PC-9 (cell line): ENCODE measurements around the gene DRD2. TPM values are rescaled to one million over a fixed set of nuclear protein-coding genes. Genes with fewer than 3 reads are reported as not detected.

ENCODE experiments used
- BruUV-seq: library from RNA; stranded (reverse); fragments of 400-500 nt; replicated peaks from 2 replicates; lab custom pipeline; 2021; lab: Mats Ljungman, UMichigan
- CTCF ChIA-PET: fragments of 300-600 bp; sonication (Branson Sonifier 250); formaldehyde crosslinking; loops from one replicate; lab custom pipeline; 2022; ENCODE audit warnings: antibody characterized with exemption; lab: Charles Lee
- POLR2A ChIA-PET: fragments of 300-600 bp; sonication (Branson Sonifier 250); formaldehyde crosslinking; loops from one replicate; lab custom pipeline; 2022; ENCODE audit warnings: antibody characterized with exemption; ENCODE audit not compliant: unreplicated experiment; lab: Charles Lee
- DNase-seq, 2 experiments: peaks; one replicate each; pipeline versions ENCODE4 v3.0.0 to v3.0.0-alpha.2; 2015 to 2022; ENCODE audit warnings: mixed read lengths in 1 of 2
- H2AFZ ChIP-seq: fragments of 200-600 bp; sonication (generic); 2 replicates; pipeline ENCODE4 v1.8.1; 2017; ENCODE audit warnings: antibody characterized with exemption
- H3F3A ChIP-seq: fragments of 200-600 bp; sonication (generic); 2 replicates; pipeline ENCODE4 v1.8.1; 2017; ENCODE audit warnings: antibody characterized with exemption, mild to moderate bottlenecking, low read depth; ENCODE audit not compliant: insufficient read depth
- H3K27ac ChIP-seq: fragments of 200-600 bp; sonication (generic); 2 replicates; pipeline ENCODE4 v1.6.1; 2016; ENCODE audit warnings: mixed run types
- H3K27me3 ChIP-seq: fragments of 200-600 bp; sonication (generic); 2 replicates; pipeline ENCODE4 v1.6.1; 2016; ENCODE audit warnings: low read depth, mixed run types; ENCODE audit not compliant: insufficient read depth
- H3K36me3 ChIP-seq: fragments of 200-600 bp; sonication (generic); 2 replicates; pipeline ENCODE4 v1.6.1; 2016; ENCODE audit warnings: low read depth, mixed run types
- H3K4me1 ChIP-seq: fragments of 200-600 bp; sonication (generic); replicated peaks from 2 replicates; pipeline ENCODE4 v1.6.1; 2016; ENCODE audit warnings: mixed run types; ENCODE audit not compliant: insufficient read depth
- H3K4me2 ChIP-seq: fragments of 200-600 bp; sonication (generic); 2 replicates; pipeline ENCODE4 v1.6.1; 2017; ENCODE audit warnings: mixed run types
- H3K4me3 ChIP-seq: fragments of 200-600 bp; sonication (generic); 2 replicates; pipeline ENCODE4 v1.6.1; 2016; ENCODE audit warnings: mixed run types
- H3K79me2 ChIP-seq: fragments of 200-600 bp; sonication (generic); 2 replicates; pipeline ENCODE4 v1.6.1; 2017; ENCODE audit warnings: low read depth, mixed run types
- H3K9me2 ChIP-seq: fragments of 200-600 bp; sonication (generic); 2 replicates; pipeline ENCODE4 v1.8.1; 2017; ENCODE audit warnings: mild to moderate bottlenecking; ENCODE audit not compliant: insufficient read depth
- H3K9me3 ChIP-seq: fragments of 200-600 bp; sonication (generic); 2 replicates; pipeline ENCODE4 v1.8.1; 2016; ENCODE audit warnings: low read depth; ENCODE audit not compliant: insufficient read depth
- H4K20me1 ChIP-seq: fragments of 200-600 bp; sonication (generic); 2 replicates; pipeline ENCODE4 v1.8.1; 2017; ENCODE audit not compliant: insufficient read depth
- CTCF ChIP-seq: fragments of 200-600 bp; sonication (generic); conservative IDR thresholded peaks from 2 replicates; pipeline ENCODE4 v1.6.1; 2017; ENCODE audit warnings: mixed run types, antibody characterized with exemption, mild to moderate bottlenecking, moderate library complexity
- EZH2 ChIP-seq: fragments of 200-600 bp; sonication (generic); IDR thresholded peaks from 2 replicates; pipeline ENCODE4 v1.8.0; 2017; ENCODE audit warnings: antibody characterized with exemption, low read depth
- intact Hi-C: fragments of 100-400 bp; cut with micrococcal nuclease; formaldehyde crosslinking; loops from one replicate; pipeline ENCODE4 v1.10.0; 2022; ENCODE audit not compliant: unreplicated experiment
- total RNA-seq: library from RNA; stranded (reverse); gene quantifications from 2 replicates; pipeline ENCODE4 v1.2.3, GENCODE V29; 2021

DRD2 gene
- total RNA-seq, 1 experiment from 2014 or later, result not detected

DNA sequence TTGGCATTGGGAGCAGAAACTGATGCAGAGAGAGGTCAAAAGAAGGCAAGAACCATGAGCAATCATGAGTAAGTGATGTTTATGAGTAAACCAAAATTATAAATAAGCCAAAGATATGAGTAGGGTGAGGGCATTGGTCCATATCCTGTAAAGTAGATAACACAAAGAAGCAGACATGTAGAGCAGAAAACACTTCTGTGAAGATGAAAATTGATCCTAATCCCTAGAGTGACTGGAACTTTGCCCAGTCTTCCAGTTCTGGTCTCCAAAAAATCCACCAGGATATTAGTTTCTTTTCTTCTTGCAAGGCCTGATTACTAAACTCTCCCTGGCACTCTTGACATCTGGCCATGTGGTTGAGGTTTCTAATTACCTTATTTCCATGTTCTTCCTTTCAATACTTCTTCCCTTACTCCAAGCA, 13.7 kb upstream of the DRD2 start:
- Histone ChIP-seq H3K27ac (no peak overlapping the region), H3K4me1 (no peaks in the 10 kb centered on the region), H2AFZ (no peak overlapping the region), H3K4me2 (no peak overlapping the region), H4K20me1 (0 out of 2 replicates have a peak, but pooled peaks cover 6% of the 10 kb centered on the region), H3F3A (no peaks in the 10 kb centered on the region), H3K36me3 (no peaks in the 10 kb centered on the region), H3K9me2 (no peaks in the 10 kb centered on the region), H3K4me3 (no peak overlapping the region), H3K79me2 (no peaks in the 10 kb centered on the region), H3K9me3 (no peaks in the 10 kb centered on the region), H3K27me3 (peaks cover 4% of the 10 kb centered on the region; the same call in 1 of the 2 replicates)
- intact Hi-C loops, result no loop called here
- DNase-seq, result no peak
- CTCF ChIA-PET, result no interaction called here
- TF ChIP-seq CTCF, result no peak
- TF ChIP-seq EZH2, result no peak
- no TSS peak for BruUV-seq
- POLR2A ChIA-PET, result no interaction called here

- Histone ChIP-seq H3K4me1 (no peaks in the 10 kb centered on the region), H3F3A (no peaks in the 10 kb centered on the region), H3K9me2 (no peaks in the 10 kb centered on the region), H3K4me2 (no peak overlapping the region), H3K9me3 (no peaks in the 10 kb centered on the region), H4K20me1 (no peaks in the 10 kb centered on the region), H3K4me3 (no peak overlapping the region), H3K36me3 (no peaks in the 10 kb centered on the region), H3K27ac (no peak overlapping the region), H2AFZ (no peak overlapping the region), H3K79me2 (no peaks in the 10 kb centered on the region), H3K27me3 (peaks cover 9% of the 10 kb centered on the region)
- TF ChIP-seq EZH2, result no peak
- TF ChIP-seq CTCF, result no peak
- no TSS peak for BruUV-seq
- no peak for DNase-seq
- POLR2A ChIA-PET, result no interaction called here
- intact Hi-C loops, result no loop called here
- CTCF ChIA-PET, result no interaction called here
Measured at GRCh38 chr11:113487622-113488021, 12.4 kb upstream of the DRD2 start.

DNA sequence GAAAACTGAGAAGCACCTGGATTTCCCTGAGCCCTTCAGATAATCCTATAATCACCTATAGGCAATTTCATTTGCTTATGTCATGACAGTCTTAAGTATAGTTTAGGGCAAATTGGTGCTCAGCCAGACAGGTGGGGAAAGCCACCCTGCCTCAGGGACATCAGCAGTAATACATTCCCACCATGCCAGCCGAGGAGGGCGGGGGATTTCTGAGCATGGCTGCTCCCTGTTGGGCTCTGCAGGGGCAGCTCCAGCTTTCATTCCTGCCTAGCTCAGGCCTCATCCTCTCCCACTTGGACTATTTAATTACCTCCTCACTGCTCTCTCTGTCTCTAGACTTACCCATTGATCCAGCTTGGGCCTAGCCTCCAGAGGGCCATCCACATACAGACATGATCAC, 9.0 kb upstream of the DRD2 start:
- Histone ChIP-seq H3K27me3 (peaks cover 32% of the 10 kb centered on the region), H4K20me1 (no peaks in the 10 kb centered on the region), H3K27ac (no peak overlapping the region), H3K9me3 (no peaks in the 10 kb centered on the region), H3K9me2 (no peaks in the 10 kb centered on the region), H3K4me2 (no peak overlapping the region), H2AFZ (no peak overlapping the region), H3K36me3 (no peaks in the 10 kb centered on the region), H3K79me2 (no peaks in the 10 kb centered on the region), H3F3A (no peaks in the 10 kb centered on the region), H3K4me1 (no peaks in the 10 kb centered on the region), H3K4me3 (no peak overlapping the region)
- BruUV-seq, result no TSS peak
- CTCF ChIA-PET, result no interaction called here
- intact Hi-C loops, result no loop called here
- no peak for DNase-seq
- POLR2A ChIA-PET, result no interaction called here
- no peak for TF ChIP-seq CTCF
- TF ChIP-seq EZH2, result no peak
